ENCODE data around the gene PARD3B. TPM values are rescaled to one million over a fixed set of nuclear protein-coding genes. Genes with fewer than 3 reads are reported as not detected.

The PARD3B gene
- total and polyA plus RNA-seq, 8 donors, result 1.8 to 42.6 (median 15.1) TPM

GRCh38 chr2:205435970-205436369 is 890.7 kb downstream of the PARD3B start:
- Histone ChIP-seq H3K27ac (no peak overlapping the region), H3K4me1 (no peaks in the 10 kb centered on the region), H3K4me3 (no peak overlapping the region), H3K27me3 (no peaks in the 10 kb centered on the region), H3K36me3 (peaks cover 0 to 3% (median under 1%) of the 10 kb centered on the region in 4 donors), H3K9me3 (no peaks in the 10 kb centered on the region)
- WGBS, 5 donors, result 91 to 96% (median 95%) methylated on average over 4 of the region's 4 CpGs
- intact Hi-C loops (cut with DNase I; ENCODE audit: low total_unique reads), result no loop called here
- TF ChIP-seq EP300 (IDR thresholded peaks at IDR 0.05) (no peak), CTCF (IDR thresholded peaks at IDR 0.05) (no peak), POLR2AphosphoS5 (IDR thresholded peaks at IDR 0.05) (no peak), POLR2A (IDR thresholded peaks at IDR 0.05) (no peak)
- no peak for DNase-seq

- TF ChIP-seq POLR2AphosphoS5 (IDR thresholded peaks at IDR 0.05) (no peak), CTCF (IDR thresholded peaks at IDR 0.05) (no peak), EP300 (IDR thresholded peaks at IDR 0.05) (no peak), POLR2A (IDR thresholded peaks at IDR 0.05) (no peak)
- no peaks in the 10 kb centered on the region for H3K27me3 ChIP-seq
- H3K27ac ChIP-seq, result no peak overlapping the region
- no peak for DNase-seq
- H3K36me3 ChIP-seq, result peaks cover 0 to 6% (median 3%) of the 10 kb centered on the region in 4 donors
- 60 to 76% (median 66%) methylated on average over 2 of the region's 2 CpGs for WGBS, 5 donors
- no peak overlapping the region for H3K4me3 ChIP-seq
- H3K4me1 ChIP-seq, result no peaks in the 10 kb centered on the region
- intact Hi-C loops (cut with DNase I; ENCODE audit: low total_unique reads), result no loop called here
- no peaks in the 10 kb centered on the region for H3K9me3 ChIP-seq
These were observed 893.0 kb downstream of the PARD3B start for GRCh38 chr2:205438241-205438640.

- H3K4me3 ChIP-seq, result no peak overlapping the region
- no peaks in the 10 kb centered on the region for H3K4me1 ChIP-seq
- no peak for DNase-seq
- H3K27me3 ChIP-seq, result no peaks in the 10 kb centered on the region
- no peak overlapping the region for H3K27ac ChIP-seq
- TF ChIP-seq CTCF (IDR thresholded peaks at IDR 0.05) (no peak), EP300 (IDR thresholded peaks at IDR 0.05) (no peak), POLR2A (IDR thresholded peaks at IDR 0.05) (no peak)
- WGBS, 5 donors, result 80 to 92% (median 84%) methylated on average over 2 of the region's 2 CpGs
- peaks cover 0 to 6% (median 3%) of the 10 kb centered on the region in 4 donors for H3K36me3 ChIP-seq
- no peaks in the 10 kb centered on the region for H3K9me3 ChIP-seq
- intact Hi-C loops (cut with DNase I; ENCODE audit: low total_unique reads), result loop anchor here (5.0 kb wide), 1 partner anchor 168 kb away; no protein-coding TSS in a partner anchor
These were observed 894.3 kb downstream of the PARD3B start for GRCh38 chr2:205439621-205440020.

- no peak overlapping the region for H3K27ac ChIP-seq
- no peak for DNase-seq
- no peak overlapping the region for H3K4me3 ChIP-seq
- intact Hi-C loops (cut with DNase I; ENCODE audit: low total_unique reads), result loop anchor here (5.0 kb wide), 1 partner anchor 166 kb away; no protein-coding TSS in a partner anchor
- H3K27me3 ChIP-seq, result no peaks in the 10 kb centered on the region
- peaks cover 0 to 6% (median 3%) of the 10 kb centered on the region in 4 donors for H3K36me3 ChIP-seq
- no peaks in the 10 kb centered on the region for H3K4me1 ChIP-seq
- no peaks in the 10 kb centered on the region for H3K9me3 ChIP-seq
- no peak for TF ChIP-seq POLR2A (IDR thresholded peaks at IDR 0.05)
- TF ChIP-seq CTCF (IDR thresholded peaks at IDR 0.05), result no peak
- TF ChIP-seq POLR2AphosphoS5 (IDR thresholded peaks at IDR 0.05), result no peak
- no peak for TF ChIP-seq EP300 (IDR thresholded peaks at IDR 0.05)
These were observed 896.2 kb downstream of the PARD3B start for GRCh38 chr2:205441524-205441923.

Measured in stomach (tissue), 9 donors.